ENCODE measurements around the gene ANXA11. TPM values are rescaled to one million over a fixed set of nuclear protein-coding genes. Genes with fewer than 3 reads are reported as not detected.

The ANXA11 gene
- total and polyA plus RNA-seq, 2 of the 8 experiments (the other 6 are each of a cell fraction or from before 2014, with no cell fraction given) = 40.5 to 84.9 TPM

- TF ChIP-seq CHD7 (IDR thresholded peaks at IDR 0.05; ENCODE audit: insufficient replicate concordance, low read length) = no peak
- TF ChIP-seq SIRT6 (IDR thresholded peaks at IDR 0.05; ENCODE audit: low read length) = no peak
These were observed 72.1 kb downstream of the ANXA11 start (continued) for GRCh38 chr10:80133206-80133605.
